ENCODE measurements around the gene KLF12.

- TF ChIP-seq, protein P1, sequence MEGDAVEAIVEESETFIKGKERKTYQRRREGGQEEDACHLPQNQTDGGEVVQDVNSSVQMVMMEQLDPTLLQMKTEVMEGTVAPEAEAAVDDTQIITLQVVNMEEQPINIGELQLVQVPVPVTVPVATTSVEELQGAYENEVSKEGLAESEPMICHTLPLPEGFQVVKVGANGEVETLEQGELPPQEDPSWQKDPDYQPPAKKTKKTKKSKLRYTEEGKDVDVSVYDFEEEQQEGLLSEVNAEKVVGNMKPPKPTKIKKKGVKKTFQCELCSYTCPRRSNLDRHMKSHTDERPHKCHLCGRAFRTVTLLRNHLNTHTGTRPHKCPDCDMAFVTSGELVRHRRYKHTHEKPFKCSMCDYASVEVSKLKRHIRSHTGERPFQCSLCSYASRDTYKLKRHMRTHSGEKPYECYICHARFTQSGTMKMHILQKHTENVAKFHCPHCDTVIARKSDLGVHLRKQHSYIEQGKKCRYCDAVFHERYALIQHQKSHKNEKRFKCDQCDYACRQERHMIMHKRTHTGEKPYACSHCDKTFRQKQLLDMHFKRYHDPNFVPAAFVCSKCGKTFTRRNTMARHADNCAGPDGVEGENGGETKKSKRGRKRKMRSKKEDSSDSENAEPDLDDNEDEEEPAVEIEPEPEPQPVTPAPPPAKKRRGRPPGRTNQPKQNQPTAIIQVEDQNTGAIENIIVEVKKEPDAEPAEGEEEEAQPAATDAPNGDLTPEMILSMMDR (IDR thresholded peaks at IDR 0.05) = no peak
- peak in 1 of 2 donors; percentile 35 for TF ChIP-seq POLR2A (IDR thresholded peaks at IDR 0.05)
These were observed 1.3 kb upstream of the KLF12 start for GRCh38 chr13:74135326-74136083.
